HFFc6 (cell line): Measurements from ENCODE around the gene ATG16L2. TPM values are rescaled to one million over a fixed set of nuclear protein-coding genes. Genes with fewer than 3 reads are reported as not detected.

ENCODE experiments used
- DNase-seq: peaks from one replicate; pipeline ENCODE4 v3.0.0-alpha.2; 2018
- H3K27ac Mint-ChIP-seq: 2 replicates; pipeline ENCODE4 v1.8.0; 2020; ENCODE audit warnings: mild to moderate bottlenecking, mixed read lengths
- H3K27me3 Mint-ChIP-seq: 2 replicates; pipeline ENCODE4 v1.8.0; 2021; ENCODE audit warnings: mild to moderate bottlenecking, moderate library complexity, mixed read lengths; ENCODE audit not compliant: insufficient read depth
- H3K36me3 Mint-ChIP-seq: 2 replicates; pipeline ENCODE4 v1.8.0; 2021; ENCODE audit warnings: low read depth, mixed read lengths
- H3K4me1 Mint-ChIP-seq: 2 replicates; pipeline ENCODE4 v1.8.0; 2020; ENCODE audit warnings: low read depth, mixed read lengths
- H3K4me3 Mint-ChIP-seq: 2 replicates; pipeline ENCODE4 v1.8.0; 2020; ENCODE audit warnings: mild to moderate bottlenecking, moderate library complexity, mixed read lengths
- H3K9me3 Mint-ChIP-seq: 2 replicates; pipeline ENCODE4 v1.8.0; 2020; ENCODE audit warnings: mild to moderate bottlenecking, mixed read lengths
- CTCF ChIP-seq: fragments of 200-600 bp; sonication (generic); IDR thresholded peaks from 2 replicates; pipeline ENCODE4 v1.5.0; 2021; ENCODE audit warnings: antibody characterized with exemption, mild to moderate bottlenecking
- total RNA-seq, 6 experiments: library from RNA; stranded (reverse); fragmentation: NEBNext Ultra II Directional; extraction: Animal tissue kit (Norgen Biotek cat#: 25700); gene quantifications; 2 replicates in 1 of 6; 3 replicates in 5 of 6; pipeline ENCODE4 v1.2.3, GENCODE V29; 2021

The ATG16L2 gene
- total RNA-seq, 6 experiments from 2014 or later: 5.4 to 9.5 (median 7.6) TPM

- H3K27ac Mint-ChIP-seq: peak overlapping the region; percentile 92
Measured at GRCh38 chr11:72812604-72812966, 1.6 kb upstream of the ATG16L2 start.

DNA sequence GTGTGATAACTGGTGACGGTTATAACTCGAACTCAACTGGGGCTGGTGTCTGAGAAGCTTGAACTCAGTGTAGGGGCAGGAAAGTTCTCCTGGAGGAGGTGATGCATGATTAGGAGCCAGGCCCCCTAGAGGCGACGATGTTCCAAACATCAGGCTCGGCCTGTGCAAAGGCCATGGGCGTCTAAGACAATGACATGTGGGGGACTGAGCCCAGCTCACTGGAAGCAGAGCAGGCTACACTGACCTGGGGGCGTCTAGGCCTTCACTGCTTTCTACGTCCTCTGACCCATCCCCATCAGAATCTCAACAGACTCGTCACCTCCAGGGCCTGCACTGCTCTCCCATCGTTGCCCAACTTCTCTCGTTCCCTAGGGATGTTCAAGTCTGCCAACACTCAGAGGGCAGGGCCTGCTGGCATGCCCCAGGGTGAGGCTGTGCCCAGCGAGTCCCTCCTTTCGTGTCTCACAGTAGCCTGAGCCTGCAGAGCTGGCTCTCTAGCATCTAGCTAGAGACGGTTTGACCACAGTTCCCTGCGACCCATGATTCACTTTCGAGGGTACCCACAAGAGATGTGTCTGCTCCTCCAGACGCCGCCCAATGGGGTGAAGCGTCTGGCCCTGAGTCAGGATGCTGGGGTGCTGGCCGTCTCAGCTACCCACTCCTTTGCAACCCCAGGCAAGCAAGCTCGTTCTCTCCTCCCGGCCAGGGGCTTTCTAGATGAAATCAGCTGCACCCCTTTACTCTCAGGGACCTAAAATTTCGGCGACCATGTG is 1.1 kb upstream of the ATG16L2 start:
- TF ChIP-seq CTCF: peak; percentile 85
- Mint-ChIP-seq H3K27me3 (peaks cover 12% of the 10 kb centered on the region), H3K4me3 (peak overlapping the region; percentile 95), H3K9me3 (no peaks in the 10 kb centered on the region), H3K36me3 (peaks cover 26% of the 10 kb centered on the region), H3K27ac (peak overlapping the region; percentile 92), H3K4me1 (peaks cover 71% of the 10 kb centered on the region)
- peak; percentile 81 for DNase-seq

More at GRCh38 chr11:72812604-72812966, 1.6 kb upstream of the ATG16L2 start:
- no peak for TF ChIP-seq CTCF
- H3K4me3 Mint-ChIP-seq: peak overlapping the region; percentile 95
- H3K27me3 Mint-ChIP-seq: peaks cover 12% of the 10 kb centered on the region
- no peak for DNase-seq
- H3K36me3 Mint-ChIP-seq: peaks cover 21% of the 10 kb centered on the region
- no peaks in the 10 kb centered on the region for H3K9me3 Mint-ChIP-seq
- H3K4me1 Mint-ChIP-seq: peaks cover 67% of the 10 kb centered on the region

- DNase-seq: peak; percentile 30
- H3K27me3 Mint-ChIP-seq: peaks cover 12% of the 10 kb centered on the region
- no peaks in the 10 kb centered on the region for H3K9me3 Mint-ChIP-seq
- TF ChIP-seq CTCF: no peak
- H3K36me3 Mint-ChIP-seq: peaks cover 23% of the 10 kb centered on the region
- peak overlapping the region; percentile 95 for H3K4me3 Mint-ChIP-seq
- H3K4me1 Mint-ChIP-seq: peaks cover 72% of the 10 kb centered on the region
- peak overlapping the region; percentile 92 for H3K27ac Mint-ChIP-seq
Measured at GRCh38 chr11:72813740-72814285, 398 bp upstream of the ATG16L2 start.

- peaks cover 83% of the 10 kb centered on the region for H3K4me1 Mint-ChIP-seq
- peaks cover 12% of the 10 kb centered on the region for H3K27me3 Mint-ChIP-seq
- H3K9me3 Mint-ChIP-seq: no peaks in the 10 kb centered on the region
- peaks cover 29% of the 10 kb centered on the region for H3K36me3 Mint-ChIP-seq
- H3K27ac Mint-ChIP-seq: peak overlapping the region; percentile 95
- peak overlapping the region; percentile 98 for H3K4me3 Mint-ChIP-seq
- DNase-seq: no peak
- TF ChIP-seq CTCF: no peak
Measured at GRCh38 chr11:72815110-72815618, 953 bp downstream of the ATG16L2 start.

DNA sequence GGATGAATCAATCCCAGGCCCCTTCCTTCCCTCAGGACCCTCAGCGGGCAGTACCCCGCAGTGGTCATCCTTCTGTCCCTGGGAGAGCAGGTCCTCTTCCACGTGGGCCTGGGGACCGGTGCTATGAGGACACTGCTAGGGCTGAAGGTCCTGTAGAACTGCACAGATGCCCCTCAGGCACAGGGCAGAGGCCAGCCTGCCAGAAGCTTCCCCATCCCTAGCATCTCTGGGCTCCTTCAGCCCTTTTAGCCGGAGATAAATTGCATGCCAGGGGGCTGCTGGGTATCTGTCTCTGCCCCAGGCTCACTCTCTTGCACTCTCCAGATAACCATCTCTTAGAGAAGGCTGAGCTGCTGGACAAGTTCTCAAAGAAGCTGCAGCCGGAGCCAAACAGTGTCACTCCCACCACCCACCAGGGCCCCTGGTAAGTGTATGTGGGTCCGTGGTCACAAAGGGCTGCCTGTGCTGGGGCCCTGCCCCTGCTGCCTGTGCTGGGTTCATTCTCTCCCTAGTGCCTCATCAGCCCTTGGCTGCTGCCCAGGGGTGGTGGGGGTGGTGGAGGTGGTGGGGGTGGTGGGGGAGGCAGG is 2.3 kb downstream of the ATG16L2 start:
- no peak for DNase-seq
- Mint-ChIP-seq H3K4me3 (peak overlapping the region; percentile 98), H3K36me3 (peaks cover 24% of the 10 kb centered on the region), H3K4me1 (peaks cover 84% of the 10 kb centered on the region), H3K9me3 (no peaks in the 10 kb centered on the region), H3K27ac (peak overlapping the region; percentile 90; the same call in 1 of the 2 replicates), H3K27me3 (peaks cover 16% of the 10 kb centered on the region)
- TF ChIP-seq CTCF: no peak
